Measurements from ENCODE around the gene GMPPB.
A peak's percentile ranks its signal among the peaks of the same experiment; 100 is the strongest.
"Not testable (repeated sequence)": the region's sequence is repeated elsewhere in the genome, so short reads cannot be mapped to it uniquely, and the experiment has no call there.

GMPPB gene

DNA sequence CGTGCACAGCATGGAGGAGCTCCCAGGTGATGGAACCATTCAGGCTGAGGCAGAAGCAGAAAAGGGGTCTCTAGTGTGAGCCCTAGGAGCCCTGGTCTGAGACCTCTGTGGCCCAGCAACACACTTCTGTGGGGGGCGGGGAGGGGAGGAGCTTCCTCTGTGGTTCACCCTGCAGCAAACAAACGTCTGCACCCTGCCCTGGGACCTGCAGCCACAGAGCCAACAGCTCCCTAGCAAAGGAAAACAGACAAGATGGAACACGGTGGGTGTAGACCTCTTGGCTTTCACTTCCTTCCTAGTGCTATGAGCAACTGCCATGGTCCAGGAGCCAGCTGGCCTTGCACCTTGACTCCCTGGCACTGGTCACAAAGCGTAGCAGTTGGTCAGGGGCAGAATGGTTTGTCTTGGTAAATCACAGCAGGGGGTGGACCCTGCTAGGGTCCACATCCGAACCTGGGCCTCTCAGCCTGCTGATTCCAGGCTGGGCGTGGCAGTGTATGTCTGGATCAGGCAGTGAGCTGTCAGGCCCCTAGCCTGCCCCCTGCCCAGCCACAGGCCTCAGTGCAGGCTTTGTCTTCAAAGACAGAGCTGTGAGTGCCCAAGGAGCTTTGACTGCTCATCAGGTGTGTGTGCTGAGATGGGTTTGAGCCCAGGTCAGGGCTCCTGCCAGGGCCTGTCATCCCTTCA, 11.0 kb downstream of the GMPPB start:
- DNase-seq, result no peak

DNA sequence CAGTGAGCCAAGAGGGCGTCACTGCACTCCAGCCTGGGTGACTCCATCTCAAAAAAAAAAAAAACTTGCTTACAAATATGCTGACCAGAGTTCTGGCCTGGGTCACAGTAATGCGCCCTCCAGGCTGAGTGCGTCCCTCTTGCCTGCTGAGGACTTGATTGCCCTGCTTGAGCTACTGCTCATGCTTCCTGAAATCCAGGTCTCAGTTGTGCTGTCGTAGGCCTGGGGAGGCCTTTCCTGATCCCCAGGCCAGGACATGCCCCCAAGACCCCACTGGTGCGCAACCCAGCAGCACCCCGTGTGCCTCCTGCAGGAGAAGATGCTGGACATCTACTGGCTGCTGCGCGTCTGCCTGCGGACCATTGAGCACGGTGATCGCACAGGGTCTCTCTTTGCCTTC, 11.6 kb downstream of the GMPPB start:
- DNase-seq, result no peak

DNA sequence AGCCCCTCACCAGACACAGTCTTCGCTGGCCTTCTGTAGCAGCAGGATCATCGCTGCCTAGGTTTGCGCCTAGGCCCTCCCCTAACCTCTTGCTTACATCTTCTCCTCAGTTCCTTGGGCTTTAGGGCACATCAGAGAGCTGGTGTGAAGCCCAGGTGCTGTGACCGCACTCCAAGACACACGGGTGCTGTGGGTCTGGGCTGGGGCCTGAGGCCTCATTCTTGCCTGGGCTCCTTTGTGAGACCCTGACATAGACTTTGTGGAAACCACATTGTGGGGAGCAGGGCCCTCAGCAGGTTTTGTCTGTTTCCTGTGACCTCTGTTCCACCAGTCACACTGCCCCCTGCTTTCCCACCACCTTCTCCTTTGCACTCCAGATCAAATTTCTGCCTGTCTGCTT, 12.3 kb downstream of the GMPPB start:
- DNase-seq, result no peak

- no peak for DNase-seq
Observed at GRCh38 chr3:49709852-49710251, 13.9 kb downstream of the GMPPB start.

DNA sequence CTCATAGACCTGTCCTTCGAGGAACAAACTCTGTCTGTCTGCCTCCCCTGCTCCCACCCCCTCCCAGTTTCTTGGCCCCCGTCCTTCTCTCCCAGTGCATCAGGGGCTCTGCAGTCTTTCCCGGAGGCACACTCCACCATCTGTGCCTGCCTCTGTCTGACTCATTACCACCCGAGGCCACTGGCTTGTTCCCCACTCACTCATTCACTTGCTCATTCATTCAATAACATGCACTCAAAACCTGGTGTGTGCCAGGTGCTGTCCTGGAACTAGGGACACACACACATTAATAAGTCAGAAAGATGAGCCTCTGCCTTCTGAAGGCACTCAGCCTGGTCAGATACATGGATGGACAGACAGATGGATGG, 16.7 kb downstream of the GMPPB start:
- DNase-seq, result no peak

- DNase-seq, result no peak
Observed at GRCh38 chr3:49706456-49707112, 17.2 kb downstream of the GMPPB start.

- DNase-seq, result no peak
Observed at GRCh38 chr3:49705390-49705960, 18.3 kb downstream of the GMPPB start.

- DNase-seq, result no peak
Observed at GRCh38 chr3:49704629-49705028, 19.1 kb downstream of the GMPPB start.

DNA sequence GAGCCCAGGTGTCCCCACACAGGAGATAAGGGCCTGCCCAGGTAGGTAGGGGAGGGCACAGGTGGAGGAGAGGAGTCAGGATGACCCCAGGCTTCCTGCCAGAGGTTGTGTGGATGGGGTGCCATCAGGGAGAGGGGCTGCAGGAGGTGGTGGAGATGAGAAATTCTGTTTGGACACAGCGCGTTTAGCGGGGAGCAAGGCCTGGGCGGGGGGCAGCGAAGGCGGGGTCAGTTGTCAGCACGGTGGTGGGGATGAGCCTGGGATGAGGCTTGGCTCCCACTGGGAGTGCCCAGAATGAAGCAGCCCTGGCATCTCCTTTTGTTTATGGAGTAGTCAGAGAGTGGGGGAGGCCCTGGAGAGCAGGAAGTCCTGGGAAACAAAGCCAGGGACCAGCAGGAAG, 19.8 kb downstream of the GMPPB start:
- DNase-seq, result no peak

DNA sequence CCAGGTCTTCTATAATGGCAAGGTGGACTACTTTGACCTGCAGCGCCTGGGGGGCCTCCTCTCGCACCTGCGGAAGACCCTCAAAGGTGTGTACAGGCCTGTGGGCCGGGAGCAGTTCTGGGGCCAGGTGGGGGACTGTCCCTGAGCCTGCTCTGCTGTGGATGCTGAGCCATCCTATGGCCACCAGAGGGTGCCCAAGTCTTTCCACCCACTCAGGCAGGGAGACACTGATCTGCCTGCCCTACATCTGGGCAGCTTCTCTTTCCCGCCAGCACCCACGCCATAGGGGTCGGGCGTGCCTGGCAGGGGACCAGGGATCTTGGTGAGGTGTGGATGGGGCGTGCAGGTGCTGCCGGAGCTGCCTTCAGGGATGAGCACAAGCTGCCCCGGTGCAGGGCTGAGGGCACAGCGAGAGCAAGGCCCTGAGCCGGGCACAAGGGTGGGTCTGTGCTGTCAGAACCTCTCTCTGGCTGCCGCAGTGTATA, 20.3 kb downstream of the GMPPB start:
- peak; percentile 78 for DNase-seq

DNA sequence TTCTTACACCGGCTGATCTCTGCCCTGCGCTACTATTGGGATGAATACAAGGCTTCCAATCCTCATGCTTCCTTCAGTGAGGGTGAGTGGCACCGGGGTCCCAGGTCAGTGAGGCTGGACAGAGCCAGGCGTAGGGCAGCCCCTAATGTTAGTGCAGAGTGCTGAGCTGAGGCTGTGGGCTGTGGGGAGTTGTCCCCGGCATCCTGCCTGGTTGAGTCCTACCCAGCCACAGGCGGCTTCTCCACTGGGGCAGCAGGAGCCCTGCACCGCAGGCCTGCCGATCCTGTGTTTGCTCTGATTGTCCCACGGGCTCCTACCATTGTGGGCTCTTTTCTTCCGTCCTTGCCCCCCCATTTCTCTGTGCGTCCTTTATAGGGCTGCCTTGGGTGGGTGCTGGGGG, 21.1 kb downstream of the GMPPB start:
- DNase-seq, result no peak

DNA sequence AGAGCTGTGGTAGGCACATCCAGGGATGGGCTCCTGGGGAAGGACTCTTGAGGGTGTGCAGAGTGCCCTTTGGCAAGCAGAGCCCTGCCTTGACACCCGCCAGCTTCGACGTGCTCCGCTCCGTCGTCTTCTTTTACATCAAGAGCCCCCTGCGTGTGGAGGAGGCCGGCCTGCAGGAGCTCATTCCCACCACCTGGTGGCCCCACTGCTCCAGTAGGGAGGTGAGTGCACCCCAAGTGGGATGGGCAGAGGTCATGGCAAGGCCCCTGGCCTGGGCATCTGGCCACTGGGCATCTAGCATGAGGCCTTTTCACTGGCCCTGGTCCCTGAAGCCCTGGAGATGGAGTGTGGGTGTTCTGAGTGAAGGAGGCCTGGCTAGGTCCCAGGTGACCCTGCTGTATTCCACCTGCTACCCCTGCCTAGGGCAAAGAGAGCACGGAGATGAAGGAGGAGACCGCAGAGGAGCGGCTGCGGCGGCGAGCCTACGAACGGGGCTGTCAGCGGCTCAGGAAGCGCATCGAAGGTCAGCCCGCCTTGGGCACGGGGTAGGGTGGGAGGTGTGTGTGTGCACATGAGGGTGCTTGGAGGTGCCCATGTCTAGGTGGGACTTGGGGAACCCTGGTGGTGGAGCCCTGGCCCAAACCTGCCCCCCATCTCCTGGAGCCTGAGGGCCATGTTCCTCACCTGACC, 22.2 kb downstream of the GMPPB start:
- DNase-seq, result no peak

DNA sequence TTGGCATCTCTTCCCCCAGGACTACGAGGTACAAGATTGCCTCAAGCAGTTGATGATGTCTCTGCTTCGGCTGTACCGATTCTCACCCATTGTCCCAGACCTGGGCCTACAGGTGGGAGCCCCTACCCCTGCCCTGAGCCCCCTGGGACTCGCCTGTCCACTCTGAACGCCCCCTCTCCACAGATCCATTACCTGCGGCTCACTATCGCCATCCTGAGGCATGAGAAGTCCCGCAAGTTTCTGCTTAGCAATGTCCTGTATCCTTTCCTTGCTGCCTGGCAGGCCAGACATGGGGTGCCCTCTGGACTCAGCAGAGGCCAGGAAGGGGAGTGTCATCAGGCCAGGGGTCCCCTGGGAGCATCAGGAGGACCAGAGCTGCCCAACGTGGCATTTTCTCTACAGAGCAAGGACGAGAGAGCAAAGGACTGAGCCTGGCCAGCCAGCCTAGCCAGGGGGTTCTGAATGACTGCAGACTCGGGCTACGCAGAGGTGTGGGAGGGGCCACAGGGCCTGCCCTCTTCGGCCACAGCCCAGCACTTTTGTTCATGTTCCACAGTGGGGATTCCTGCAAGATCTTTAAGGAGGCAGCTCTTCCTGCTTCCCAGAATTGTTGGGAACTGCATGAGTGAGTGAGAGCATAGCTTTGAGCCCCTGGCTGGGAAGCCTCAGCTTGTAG, 23.2 kb downstream of the GMPPB start:
- no peak for DNase-seq

DNA sequence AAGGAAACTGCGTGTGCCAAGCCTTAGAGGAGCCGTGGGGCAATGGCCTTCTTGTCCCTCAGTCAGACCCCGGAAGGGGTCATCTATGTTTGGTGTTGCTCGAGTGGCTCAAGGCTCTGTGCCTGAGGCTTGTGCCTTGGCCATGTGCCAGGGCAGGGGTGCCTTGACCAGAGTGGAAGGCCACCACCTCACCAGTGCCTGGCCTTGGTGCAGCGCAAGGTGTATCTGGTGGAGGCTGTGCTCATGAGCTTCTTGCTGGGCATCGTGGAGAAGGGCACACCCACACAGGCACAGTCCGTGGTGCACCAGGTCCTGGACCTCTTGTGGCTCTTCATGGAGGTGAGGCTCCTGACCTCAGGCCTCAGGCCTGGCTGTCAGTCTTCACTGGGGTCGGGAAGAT, 23.7 kb downstream of the GMPPB start:
- DNase-seq, result no peak

- DNase-seq, result no peak
Observed at GRCh38 chr3:49699281-49699979, 24.3 kb downstream of the GMPPB start.

- not testable (repeated sequence) for DNase-seq
Observed at GRCh38 chr3:49695350-49696015, 28.3 kb downstream of the GMPPB start.

GRCh38 chr3:49694409-49695070, 29.2 kb downstream of the GMPPB start:
- not testable (repeated sequence) for DNase-seq

- not testable (repeated sequence) for DNase-seq
Observed at GRCh38 chr3:49691481-49691880, 32.3 kb downstream of the GMPPB start.

DNA sequence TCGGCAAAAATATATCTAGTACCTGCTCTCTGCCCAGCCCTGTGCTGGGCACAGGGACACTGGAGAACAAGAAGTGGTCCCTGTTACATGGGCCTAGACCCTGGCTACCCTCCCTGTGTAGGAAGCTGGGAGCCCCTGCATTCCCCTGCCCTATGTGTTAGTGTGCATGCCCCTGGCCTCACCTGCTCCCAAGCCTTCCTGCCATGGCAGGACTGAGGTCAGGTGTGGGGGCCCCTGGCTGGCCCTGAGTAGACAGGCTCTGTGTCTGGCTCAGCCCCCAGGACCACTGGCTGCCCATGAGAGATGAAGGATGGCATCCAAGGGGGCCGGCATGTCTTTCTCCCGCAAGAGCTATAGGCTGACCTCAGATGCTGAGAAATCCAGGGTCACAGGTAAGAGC, 32.9 kb downstream of the GMPPB start:
- not testable (repeated sequence) for DNase-seq

GRCh38 chr3:49689908-49690624, 33.7 kb downstream of the GMPPB start:
- DNase-seq, result not testable (repeated sequence)

Data from CD4-positive, alpha-beta T cell treated with Interleukin-10 for 1 hour (primary cell).